Smooth muscle cell of the brain vasculature (primary cell): ENCODE measurements around the gene TIMM13.
"Not testable (repeated sequence)": the region's sequence is repeated elsewhere in the genome, so short reads cannot be mapped to it uniquely, and the experiment has no call there.

ENCODE experiments used
- DNase-seq: peaks from one replicate; pipeline ENCODE4 v3.0.0-alpha.2; 2012; ENCODE audit warnings: low read depth, low spot score

Gene TIMM13

DNA sequence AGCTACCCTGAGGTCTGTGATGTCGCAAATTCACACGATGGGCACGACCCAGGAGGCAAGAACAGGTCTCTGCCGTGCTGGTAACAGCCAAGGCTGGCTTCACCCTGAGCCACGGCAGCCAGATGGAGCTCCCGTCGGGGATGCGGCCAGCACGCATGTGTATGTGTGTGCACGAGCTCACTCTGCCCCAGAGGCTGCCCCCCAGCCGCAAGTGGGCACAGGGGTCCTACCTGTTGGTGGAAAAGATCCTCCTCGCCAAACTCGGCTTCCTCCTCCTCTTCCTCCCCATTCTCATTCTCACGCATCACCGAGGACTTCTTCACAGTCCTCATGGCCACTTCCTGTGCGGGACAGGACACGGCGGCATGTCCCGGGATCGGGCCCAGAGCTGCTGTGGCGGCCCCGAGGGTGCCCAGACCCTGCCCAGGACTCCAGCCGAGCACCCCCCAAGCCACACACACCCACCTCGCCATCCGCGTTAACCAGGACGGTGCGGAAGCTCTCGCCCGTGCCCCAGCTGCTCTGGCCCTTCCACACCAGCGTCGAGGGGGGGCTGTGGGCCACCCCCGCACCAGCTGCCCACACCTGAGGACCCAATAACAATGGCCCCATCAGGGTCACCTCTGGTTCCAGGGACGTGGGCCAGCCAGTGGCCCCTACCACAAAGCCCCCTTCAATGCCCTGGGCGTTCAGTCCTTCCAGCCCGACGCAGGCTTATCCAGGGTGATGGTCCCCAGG is 4.1 kb upstream of the TIMM13 start:
- no peak for DNase-seq

DNA sequence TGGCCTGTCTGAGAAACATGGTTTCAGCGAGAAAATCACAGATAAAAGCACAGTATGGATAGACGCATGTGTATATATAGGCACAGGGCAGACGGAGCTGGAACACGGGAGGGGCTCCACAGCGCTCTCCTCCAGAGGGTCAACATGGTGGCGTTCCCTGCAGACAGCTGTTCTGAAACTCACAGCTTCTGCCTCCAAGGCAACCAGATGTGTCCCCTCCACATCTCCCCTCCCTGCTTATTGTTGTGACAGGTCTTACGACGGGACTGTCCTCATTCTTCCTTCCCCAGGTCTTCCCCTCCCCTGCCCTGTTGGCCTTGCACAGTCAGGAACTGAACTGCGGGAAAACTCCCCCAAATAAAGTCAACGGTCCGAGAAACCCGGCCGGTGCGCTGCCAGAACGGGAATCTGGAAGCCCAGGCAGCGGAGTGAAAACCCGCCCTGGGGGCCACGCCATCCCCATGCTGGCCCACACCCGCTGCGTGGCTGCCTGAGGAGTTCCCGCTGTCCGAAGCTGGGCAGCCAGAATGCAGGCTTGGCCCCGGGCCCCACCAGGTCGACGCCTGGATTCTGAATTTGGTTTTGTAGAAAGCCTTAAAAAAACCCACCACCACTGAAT is 2.6 kb upstream of the TIMM13 start:
- DNase-seq: no peak

DNA sequence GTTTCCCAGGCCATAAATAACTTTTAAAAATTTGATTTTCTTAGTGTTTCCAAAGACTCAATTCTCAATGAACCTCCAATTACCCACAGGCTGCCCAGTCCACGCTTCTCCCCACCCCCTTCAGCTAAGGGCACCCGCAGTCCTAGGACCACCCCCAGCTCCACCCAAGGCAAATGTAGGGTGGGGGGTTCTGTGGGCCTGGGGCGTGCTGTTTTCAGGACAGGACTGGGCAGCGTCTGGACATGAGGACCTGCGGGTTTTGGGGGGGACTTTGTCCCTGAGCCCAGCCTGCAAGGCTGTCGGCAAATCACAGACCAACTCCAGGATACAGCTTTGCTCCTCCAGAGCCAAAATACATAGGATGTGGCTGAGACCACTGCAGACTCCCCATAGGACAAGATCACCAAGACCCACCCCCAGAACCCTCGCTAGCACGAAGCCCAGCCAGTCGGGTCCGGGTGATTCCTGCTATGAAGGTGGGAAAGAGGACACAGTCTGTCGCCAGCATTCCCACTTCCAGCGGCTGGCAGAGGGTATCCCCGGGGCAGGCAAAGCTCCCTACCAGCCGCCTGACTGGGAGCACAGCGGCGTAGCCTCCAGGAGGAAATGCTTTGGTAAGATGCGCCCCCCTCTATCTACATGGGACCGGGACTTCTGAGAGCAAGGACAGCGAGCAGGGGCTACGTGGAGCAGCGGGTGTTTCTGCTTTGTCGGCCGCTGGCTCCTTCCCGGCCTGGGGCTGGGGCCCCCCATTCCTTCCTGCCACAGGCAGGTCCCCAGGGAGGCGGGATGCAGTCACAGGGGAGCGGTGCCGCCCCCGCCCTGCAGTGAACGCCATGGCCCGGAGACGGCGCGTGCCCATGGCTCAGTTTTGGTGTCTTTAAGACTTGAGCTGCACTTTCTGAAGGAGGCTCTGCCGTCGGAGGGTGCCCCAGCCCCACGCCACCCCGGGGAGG is 1.6 kb upstream of the TIMM13 start:
- DNase-seq: no peak

DNA sequence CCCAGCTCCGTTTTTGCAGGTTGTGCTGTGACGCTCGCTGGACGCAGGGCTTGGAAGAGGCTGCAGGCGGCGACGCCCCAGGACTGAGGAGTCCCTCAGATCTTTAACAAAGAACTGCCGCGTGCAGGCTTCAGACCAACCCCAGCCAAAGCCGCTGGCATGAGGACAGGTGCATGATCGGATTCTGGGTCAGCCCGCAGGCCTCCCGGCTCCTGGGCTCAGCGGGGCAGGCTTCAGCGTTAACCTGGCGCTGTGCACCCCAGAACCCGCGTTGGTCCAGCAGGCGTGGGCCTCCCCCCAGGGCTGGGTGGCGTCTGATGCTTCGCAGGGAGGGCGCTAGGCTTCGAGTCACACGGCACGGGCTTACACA is 920 bp upstream of the TIMM13 start:
- no peak for DNase-seq

DNA sequence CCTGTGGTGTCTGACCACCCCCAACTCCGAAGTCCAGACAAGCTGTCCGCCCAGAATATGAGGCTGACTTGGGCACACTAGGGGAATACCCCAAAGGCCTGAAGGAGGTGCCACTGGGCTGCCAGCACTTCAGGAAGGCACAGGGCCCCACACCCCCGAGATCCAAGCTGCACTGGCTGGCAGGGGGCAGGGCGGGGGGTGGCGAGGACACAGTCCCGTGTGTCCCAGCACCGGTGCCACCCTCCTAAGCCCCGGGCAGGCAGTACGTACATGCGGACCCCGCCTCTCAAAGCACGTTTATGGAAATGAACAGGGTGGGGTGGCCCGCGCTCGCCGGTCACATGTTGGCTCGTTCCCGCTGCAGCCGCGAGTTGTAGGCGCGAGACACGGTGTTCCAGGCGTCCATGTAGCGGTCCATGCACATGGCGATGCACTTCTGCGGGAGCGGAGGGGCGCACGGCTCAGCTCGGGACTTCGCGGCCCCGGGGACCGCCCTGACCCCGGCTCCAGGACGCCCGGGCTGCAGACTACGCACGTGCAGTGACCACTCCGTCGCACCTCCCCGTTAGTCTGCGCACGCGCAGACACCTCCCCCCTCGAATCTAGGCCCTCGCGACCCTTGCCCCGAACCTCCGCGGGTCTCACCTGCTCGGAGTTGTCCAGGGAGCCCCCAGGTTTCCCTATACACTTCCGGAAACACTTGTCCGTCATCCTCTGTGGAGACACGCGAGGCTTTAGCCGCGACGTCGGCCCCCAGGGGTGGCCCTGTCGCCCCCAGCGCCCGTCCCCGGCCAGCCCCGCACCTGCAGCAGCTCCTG is 566 bp downstream of the TIMM13 start:
- no peak for DNase-seq

DNA sequence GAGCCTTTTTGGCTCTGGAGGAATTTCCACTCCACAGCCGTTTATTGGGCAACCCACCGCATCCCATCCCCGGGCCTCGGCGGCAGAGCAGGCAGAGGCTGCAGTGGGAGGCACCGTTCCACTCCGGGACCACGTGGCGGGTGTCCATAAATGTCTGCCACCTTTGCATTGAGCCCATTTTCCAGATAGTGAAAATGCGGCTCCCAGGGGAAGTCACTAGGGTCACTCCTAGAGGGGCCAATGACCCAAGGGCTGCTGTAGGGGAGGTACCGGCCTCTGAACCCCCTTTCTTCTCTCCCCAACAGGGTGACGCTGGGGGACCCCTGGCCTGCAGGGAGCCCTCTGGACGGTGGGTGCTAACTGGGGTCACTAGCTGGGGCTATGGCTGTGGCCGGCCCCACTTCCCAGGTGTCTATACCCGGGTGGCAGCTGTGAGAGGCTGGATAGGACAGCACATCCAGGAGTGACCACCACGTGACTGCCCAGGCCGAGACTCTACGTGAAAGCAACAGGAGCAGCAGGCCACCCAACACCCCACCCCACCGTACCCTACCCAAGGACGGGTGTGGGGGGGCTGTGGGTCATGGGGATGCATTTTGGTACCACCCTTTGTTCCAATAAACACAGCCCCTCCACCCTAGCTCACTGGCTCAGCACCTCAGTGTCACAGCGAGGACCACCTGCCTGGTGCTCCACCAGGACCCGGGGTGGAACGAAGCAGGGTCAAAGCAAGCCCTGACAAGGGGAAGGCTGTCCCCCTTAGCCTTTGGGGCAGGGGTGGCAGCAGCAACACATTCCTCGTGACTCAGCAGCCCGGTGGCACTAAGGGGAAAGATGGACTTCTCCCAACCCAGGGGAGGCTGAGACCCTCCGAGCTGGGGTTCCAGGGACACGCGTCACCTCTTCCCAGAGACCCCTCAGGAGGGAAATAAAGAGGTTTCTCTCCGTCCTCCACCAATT is 1.5 kb downstream of the TIMM13 start:
- DNase-seq: no peak

DNA sequence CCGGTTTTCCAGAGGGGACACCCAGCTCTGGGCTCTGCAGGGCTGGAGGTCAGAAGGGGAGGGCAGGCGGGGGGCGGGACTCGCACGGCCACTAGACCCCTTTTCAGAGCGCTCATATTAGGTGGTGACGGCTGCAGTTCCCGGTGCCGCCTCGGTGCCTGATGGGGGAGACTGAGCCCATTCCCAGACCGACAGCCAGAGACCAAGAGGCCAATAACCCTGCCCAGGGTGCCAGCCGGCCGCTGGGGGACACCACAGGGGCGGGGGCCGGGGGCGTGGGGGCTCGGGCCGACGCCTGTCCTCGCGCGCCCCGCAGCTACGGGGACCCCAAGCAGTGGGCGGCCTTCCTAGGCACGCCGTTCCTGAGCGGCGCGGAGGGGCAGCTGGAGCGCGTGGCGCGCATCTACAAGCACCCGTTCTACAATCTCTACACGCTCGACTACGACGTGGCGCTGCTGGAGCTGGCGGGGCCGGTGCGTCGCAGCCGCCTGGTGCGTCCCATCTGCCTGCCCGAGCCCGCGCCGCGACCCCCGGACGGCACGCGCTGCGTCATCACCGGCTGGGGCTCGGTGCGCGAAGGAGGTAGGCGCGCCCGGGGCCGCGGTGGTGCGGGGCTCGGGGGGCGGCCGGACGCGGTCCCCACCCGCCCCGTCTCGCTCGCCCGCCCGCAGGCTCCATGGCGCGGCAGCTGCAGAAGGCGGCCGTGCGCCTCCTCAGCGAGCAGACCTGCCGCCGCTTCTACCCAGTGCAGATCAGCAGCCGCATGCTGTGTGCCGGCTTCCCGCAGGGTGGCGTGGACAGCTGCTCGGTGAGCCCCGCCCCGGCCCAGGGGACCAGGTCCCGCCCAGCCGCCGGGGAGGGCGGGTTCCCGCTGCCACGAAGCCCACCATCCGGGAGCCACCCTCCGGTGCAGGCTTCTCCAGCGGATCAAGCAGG is 2.4 kb downstream of the TIMM13 start:
- DNase-seq: no peak

DNA sequence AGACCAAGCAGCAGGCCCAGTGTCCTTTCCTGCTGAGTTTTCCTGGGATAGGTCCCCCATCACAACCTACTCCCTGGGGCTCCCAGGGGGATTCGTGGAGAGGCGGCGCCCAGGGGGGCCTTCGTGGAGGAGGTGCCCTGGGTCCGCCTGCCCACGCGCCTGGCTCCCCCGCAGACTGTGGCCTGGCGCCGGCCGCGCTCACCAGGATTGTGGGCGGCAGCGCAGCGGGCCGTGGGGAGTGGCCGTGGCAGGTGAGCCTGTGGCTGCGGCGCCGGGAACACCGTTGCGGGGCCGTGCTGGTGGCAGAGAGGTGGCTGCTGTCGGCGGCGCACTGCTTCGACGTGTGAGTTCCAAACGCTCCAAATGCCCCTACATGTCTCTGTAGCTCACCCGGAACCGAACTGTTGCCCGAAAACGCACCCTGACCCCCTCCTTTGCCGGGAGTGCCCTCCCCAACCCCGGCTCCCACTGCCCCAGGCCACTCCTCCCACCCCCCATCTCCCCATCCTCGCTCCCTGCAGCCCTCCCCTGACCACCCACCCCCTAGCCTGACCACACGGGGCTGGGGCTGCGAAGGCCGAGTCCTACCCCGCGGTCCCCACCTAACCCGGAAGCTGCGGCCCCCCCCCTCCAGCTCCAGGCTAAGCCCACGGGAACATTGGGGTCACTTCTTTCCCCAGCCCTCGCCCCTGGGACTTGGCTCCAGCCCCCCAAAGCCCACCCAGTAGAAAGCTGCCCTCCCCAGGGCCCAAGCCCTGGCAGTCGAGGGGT is 3.3 kb downstream of the TIMM13 start:
- no peak for DNase-seq

DNA sequence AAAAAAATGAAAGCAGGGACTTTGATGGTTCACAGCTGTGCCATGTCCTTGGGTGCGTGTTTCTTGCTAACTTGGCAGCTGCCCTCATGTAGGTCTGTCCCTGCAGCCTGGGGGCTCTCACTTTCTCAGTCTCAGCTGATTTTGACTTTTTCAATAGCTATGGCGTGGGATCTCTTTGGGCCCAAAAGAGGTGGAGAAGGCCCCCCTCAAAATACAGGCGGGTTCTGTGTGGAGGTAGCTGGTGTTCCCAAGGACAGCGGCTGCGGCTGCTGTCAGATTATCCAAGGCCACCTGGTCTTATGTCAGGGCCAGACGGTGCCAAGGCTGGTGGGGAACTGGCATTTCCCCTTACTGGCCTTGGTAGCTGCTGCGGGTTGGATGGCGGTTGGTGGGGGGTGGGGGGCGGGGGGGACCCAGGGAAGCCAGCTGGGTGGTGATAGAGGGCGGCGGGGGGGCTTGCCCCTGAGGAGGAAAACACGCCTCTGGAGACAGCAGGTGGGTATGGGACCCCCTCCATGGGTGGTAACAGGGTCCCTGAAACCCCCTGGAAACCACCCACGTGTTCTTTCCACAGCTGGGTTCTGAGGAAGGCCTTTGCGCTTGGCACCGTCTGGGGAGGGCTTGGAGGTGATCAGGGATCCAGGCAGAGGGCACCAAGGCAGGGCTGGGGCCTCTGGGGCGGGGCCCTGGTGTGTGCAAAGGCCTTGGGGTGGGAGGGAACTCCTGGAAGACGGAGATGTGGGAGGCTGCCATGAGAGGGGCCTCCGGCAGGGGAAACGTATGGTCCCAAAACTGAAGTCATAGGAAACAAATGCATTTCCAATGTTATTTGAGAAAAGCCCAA is 4.1 kb downstream of the TIMM13 start:
- DNase-seq: no peak

DNA sequence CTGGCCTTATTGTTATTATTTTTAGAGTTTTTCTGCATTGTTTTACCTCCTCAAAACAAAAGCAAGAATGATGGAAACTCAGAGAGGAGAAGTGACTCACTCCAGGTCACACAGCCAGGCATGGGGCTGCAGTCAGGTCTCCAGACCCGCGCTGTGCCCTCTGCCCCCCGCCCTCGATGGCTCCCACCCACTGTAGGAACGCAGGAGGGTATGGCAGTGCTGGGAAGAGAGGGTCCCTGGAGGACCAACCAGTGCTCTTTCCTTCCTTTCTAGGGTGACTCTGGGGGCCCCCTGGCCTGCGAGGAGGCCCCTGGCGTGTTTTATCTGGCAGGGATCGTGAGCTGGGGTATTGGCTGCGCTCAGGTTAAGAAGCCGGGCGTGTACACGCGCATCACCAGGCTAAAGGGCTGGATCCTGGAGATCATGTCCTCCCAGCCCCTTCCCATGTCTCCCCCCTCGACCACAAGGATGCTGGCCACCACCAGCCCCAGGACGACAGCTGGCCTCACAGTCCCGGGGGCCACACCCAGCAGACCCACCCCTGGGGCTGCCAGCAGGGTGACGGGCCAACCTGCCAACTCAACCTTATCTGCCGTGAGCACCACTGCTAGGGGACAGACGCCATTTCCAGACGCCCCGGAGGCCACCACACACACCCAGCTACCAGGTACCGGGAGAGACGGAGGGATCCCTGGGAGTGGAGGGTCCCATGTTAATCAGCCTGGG is 5.6 kb downstream of the TIMM13 start:
- DNase-seq: no peak

DNA sequence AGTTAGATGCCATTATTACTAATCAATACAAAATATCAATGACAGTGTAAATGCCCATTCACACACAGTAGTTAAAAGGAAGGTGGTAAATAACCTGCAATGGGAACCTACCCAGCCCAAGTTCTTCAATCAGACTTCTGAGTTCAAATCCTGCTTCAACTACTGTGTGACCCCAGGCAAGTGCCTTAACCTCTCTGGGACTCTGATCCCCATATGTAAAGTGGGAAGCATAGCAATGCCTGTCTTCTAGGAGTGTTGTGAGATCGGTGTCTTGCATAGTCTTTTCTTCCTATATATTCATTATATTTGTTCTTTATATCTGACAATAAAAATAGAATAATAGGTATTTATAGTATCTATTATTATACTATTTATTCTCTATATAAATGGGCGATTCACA is 6.9 kb downstream of the TIMM13 start:
- no peak for DNase-seq

DNA sequence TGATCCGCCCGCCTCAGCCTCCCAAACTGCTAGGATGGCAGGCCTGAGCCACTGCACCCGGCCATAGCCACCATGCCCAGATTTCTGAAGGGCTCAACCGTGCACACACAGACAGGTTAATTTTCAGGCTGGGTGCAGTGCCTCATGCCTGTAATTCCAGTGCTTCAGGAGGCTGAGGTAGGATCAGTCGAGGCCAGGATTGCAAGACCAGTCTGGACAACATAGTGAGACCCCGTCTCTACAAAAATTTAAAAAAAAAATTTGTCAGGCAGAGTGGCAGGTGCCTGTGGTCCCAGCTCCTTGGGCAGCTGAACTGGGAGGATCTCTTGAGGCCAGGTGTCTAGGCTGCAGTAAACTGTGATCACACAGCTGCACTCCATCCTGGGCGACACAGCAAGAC is 7.6 kb downstream of the TIMM13 start:
- DNase-seq: no peak

DNA sequence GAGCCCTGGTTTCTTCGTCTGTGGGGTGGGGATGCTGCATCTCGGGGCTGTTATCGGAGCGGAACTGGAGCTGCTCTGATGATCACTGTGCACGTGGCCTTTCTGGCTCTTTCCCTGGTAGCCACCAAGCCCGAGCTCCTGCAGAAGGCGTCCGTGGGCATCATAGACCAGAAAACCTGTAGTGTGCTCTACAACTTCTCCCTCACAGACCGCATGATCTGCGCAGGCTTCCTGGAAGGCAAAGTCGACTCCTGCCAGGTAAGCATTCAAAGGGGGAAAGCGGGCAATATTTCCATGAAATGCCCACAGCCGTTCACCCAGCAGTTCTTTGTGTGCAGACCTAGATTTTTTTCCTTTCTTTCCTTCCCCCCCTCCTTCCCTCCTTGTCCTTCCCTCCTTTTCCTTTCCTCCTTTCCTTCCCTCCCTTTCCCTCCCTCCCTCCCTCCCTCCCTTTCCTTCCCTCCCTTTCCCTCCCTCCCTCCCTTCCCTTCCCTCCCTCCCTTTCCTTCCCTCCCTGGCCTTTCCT is 9.4 kb downstream of the TIMM13 start:
- no peak for DNase-seq

DNA sequence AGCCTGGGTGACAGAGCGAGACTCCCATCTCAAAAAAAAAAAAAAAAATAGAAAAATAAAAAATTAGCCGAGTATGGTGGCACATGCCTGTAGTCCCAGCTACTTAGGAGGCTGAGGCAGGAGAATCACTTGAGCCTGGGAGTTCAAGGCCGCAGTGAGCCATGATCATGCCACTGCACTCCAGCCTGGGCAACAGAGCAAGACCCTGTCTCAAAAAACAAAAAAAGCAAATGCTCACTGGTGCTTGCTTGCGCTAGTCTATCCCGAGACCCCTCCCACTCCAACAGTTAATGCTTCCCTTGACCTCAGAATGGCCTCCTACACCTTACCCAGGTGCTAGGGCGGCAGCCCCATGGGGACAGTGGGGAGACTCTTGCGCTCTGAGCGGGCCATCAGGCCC is 9.9 kb downstream of the TIMM13 start:
- DNase-seq: not testable (repeated sequence)

DNA sequence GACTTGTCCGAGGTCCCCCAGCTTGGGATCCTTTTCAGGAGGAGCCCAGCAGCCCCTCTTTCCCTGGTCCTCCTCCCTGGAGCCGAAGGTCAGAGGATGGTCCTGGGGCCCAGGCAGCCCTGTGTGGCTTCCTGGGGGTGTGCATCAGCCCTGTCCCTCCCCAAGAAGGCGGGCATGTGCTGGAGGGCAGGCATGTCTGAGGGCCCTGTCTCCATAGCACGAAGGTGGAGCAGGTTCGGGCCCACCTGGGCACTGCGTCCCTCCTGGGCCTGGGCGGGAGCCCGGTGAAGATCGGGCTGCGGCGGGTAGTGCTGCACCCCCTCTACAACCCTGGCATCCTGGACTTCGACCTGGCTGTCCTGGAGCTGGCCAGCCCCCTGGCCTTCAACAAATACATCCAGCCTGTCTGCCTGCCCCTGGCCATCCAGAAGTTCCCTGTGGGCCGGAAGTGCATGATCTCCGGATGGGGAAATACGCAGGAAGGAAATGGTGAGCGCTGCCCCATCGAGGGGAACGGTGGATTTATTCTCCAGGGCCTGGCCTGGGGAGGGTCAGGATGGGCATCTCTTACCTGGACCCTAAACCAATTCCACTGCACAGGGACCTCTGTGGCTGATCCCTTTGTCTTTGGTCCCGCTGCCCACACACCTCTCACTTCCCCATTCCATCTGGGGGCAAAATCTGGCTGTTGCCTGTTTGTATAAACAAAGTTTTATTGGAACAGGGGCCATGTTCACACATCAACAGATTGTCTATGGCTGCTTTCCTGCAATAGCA is 10.9 kb downstream of the TIMM13 start:
- no peak for DNase-seq

DNA sequence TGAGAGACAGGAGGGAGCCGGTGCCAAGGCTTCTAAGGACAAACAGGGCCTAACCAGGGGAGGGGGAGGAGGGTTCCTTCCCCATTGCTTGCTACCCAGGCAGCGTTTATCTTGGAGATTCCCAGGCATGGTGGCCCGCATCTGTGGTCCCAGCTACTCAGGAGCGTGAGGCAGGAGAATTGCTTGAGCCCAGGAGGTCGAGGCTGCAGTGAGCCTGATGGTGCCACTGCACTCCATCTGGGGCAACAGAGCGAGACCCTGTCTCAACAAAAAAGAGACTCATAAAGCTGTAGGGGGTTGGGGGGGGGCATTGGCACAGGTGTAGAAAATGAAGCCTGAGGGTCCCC is 11.4 kb downstream of the TIMM13 start:
- DNase-seq: no peak
